Right atrium auricular region (tissue), 2 donors: ENCODE measurements around the gene MYOM3. TPM values are rescaled to one million over a fixed set of nuclear protein-coding genes. Genes with fewer than 3 reads are reported as not detected.

Source experiments
- DNase-seq: peaks from one replicate; pipeline ENCODE4 v3.0.0-alpha.2; 2019; ENCODE audit warnings: low spot score
- H3K27ac ChIP-seq, 2 donors: fragments of 200-600 bp; sonication (generic); 1 replicate in 1 of 2; 2 replicates in 1 of 2; pipeline ENCODE4 v1.5.1; 2016 to 2019
- H3K27me3 ChIP-seq, 2 donors: fragments of 200-600 bp; sonication (generic); one replicate each; pipeline versions ENCODE4 v1.5.1 to v1.6.0; 2017 to 2019
- H3K36me3 ChIP-seq: fragments of 200-600 bp; sonication (generic); one replicate; pipeline ENCODE4 v1.5.1; 2016
- H3K4me1 ChIP-seq, 2 donors: fragments of 200-600 bp; sonication (generic); one replicate each; pipeline versions ENCODE4 v1.5.1 to v1.6.0; 2017 to 2019
- H3K4me3 ChIP-seq, 2 donors: fragments of 200-600 bp; sonication (generic); 1 replicate in 1 of 2; 2 replicates in 1 of 2; pipeline ENCODE4 v1.5.1; 2017 to 2019; ENCODE audit warnings: mild to moderate bottlenecking in 1 of 2, moderate library complexity in 1 of 2
- H3K9me3 ChIP-seq, 2 donors: fragments of 200-600 bp; sonication (generic); one replicate each; pipeline ENCODE4 v1.5.1; 2019
- total RNA-seq, 2 donors: library from RNA; depleted of rRNA; stranded (reverse); fragments of >200 nt; gene quantifications; one replicate each; pipeline ENCODE4 v1.1.0, GENCODE V29; 2016
- TF ChIP-seq, protein P1 (sequence below), 2 donors: fragments of 200-600 bp; sonication (generic); IDR thresholded peaks; one replicate each; pipeline ENCODE4 v1.5.1; 2019; ENCODE audit warnings: antibody characterized with exemption in 2 of 2

The MYOM3 gene
- total RNA-seq, 2 donors from 2014 or later = 98.7 to 241 TPM

DNA sequence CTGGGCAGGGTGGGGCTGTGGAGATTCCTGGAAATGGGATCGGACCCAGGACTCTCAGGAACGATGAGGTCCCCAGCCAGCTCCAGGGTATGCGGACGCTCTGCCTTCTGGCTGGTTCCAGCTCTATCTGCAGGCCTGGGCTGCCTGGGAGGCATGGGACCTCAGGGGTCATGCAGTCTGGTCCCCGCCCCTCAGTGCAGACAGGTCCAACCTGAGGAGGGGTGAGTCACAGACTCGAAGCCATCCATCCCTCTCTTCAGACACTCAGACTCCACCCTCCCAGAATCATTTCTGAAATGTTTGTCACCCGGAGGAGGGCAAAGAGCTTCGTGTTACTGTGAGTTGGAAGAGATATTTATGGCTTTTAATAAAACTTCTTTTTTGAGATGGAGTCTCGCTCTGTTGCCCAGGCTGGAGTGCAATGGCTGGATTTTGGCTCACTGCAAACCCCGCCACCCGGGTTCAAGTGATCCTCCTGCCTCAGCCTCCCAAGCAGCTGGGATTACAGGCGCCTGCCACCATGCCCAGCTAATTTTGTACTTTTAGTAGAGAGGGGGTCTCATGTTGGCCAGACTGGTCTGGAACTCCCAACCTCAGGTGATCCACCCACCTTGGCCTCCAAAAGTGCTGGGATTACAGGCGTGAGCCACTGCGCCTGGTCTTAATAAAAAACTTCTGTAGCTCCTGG is 5.9 kb upstream of the MYOM3 start:
- no peak for DNase-seq
- Histone ChIP-seq H3K27me3 (peaks cover 0 to 3% of the 10 kb centered on the region in 2 donors), H3K4me1 (peaks cover 0 to 18% of the 10 kb centered on the region in 2 donors), H3K4me3 (no peak overlapping the region), H3K36me3 (no peaks in the 10 kb centered on the region), H3K9me3 (no peaks in the 10 kb centered on the region), H3K27ac (no peak overlapping the region)
- TF ChIP-seq, protein P1, sequence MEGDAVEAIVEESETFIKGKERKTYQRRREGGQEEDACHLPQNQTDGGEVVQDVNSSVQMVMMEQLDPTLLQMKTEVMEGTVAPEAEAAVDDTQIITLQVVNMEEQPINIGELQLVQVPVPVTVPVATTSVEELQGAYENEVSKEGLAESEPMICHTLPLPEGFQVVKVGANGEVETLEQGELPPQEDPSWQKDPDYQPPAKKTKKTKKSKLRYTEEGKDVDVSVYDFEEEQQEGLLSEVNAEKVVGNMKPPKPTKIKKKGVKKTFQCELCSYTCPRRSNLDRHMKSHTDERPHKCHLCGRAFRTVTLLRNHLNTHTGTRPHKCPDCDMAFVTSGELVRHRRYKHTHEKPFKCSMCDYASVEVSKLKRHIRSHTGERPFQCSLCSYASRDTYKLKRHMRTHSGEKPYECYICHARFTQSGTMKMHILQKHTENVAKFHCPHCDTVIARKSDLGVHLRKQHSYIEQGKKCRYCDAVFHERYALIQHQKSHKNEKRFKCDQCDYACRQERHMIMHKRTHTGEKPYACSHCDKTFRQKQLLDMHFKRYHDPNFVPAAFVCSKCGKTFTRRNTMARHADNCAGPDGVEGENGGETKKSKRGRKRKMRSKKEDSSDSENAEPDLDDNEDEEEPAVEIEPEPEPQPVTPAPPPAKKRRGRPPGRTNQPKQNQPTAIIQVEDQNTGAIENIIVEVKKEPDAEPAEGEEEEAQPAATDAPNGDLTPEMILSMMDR (IDR thresholded peaks at IDR 0.05) = no peak

GRCh38 chr1:24117132-24117531 is 5.2 kb upstream of the MYOM3 start:
- H3K27me3 ChIP-seq = peaks cover 0 to 3% of the 10 kb centered on the region in 2 donors
- DNase-seq = no peak

GRCh38 chr1:24114753-24115152 is 2.8 kb upstream of the MYOM3 start:
- Histone ChIP-seq H3K4me3 (no peak overlapping the region), H3K27ac (no peak overlapping the region), H3K4me1 (peaks cover 0 to 30% of the 10 kb centered on the region in 2 donors), H3K9me3 (no peaks in the 10 kb centered on the region), H3K36me3 (no peaks in the 10 kb centered on the region), H3K27me3 (peaks cover 0 to 3% of the 10 kb centered on the region in 2 donors)
- TF ChIP-seq, protein P1 (IDR thresholded peaks at IDR 0.05) = no peak
- no peak for DNase-seq

More at GRCh38 chr1:24117132-24117531, 5.2 kb upstream of the MYOM3 start:
- no peaks in the 10 kb centered on the region for H3K9me3 ChIP-seq
- no peak overlapping the region for H3K4me3 ChIP-seq
- TF ChIP-seq, protein P1 (IDR thresholded peaks at IDR 0.05) = no peak
- H3K27ac ChIP-seq = no peak overlapping the region
- H3K4me1 ChIP-seq = peaks cover 0 to 26% of the 10 kb centered on the region in 2 donors
- no peaks in the 10 kb centered on the region for H3K36me3 ChIP-seq

- Histone ChIP-seq H3K4me1 (peaks cover 0 to 32% of the 10 kb centered on the region in 2 donors), H3K36me3 (peaks cover under 1% of the 10 kb centered on the region), H3K27me3 (peaks cover 0 to 3% of the 10 kb centered on the region in 2 donors), H3K27ac (no peak overlapping the region), H3K9me3 (no peaks in the 10 kb centered on the region), H3K4me3 (no peak overlapping the region)
- no peak for DNase-seq
- TF ChIP-seq, protein P1 (IDR thresholded peaks at IDR 0.05) = no peak
Measured at GRCh38 chr1:24113641-24114033, 1.7 kb upstream of the MYOM3 start.

DNA sequence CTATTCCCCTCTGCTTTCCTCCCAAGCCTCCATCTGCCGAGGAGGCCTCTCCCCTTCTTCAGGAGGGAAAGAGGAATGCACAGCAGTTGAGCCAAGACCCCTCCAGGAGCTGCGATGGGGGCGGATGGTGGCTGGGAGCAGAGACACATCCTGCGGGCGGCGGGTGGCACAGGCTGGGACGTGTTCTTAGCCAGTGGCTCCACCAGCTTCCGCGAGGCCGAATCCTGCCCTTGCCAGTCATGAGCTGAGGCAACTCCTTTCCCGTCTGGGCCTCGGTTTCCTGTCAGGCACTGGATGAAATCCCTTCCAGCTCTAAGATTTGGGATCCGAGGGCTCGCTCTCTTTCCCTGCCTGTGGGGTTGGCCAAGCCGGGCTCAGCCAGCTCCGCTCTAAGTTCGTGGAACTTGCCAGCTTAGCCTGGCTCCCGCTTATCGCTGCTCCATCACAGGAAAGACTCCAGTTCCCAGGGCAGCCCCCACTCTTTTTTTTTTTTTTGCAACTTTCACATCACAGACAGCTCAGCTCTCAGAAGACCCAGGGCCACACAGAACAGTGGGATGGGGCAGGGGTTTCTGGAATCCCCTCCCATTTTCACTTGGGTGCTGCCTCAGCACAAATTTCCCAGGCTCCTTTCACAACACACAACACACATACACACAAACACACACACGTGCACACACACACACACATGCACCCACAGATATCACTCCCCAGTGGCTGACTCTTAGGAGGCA is 506 bp downstream of the MYOM3 start:
- Histone ChIP-seq H3K27me3 (peaks cover 0 to 3% of the 10 kb centered on the region in 2 donors), H3K4me3 (peak overlapping the region; percentile 49 to 50), H3K4me1 (peaks cover 0 to 41% of the 10 kb centered on the region in 2 donors), H3K27ac (peak overlapping the region; percentile 88 to 91), H3K9me3 (no peaks in the 10 kb centered on the region), H3K36me3 (peaks cover 22% of the 10 kb centered on the region)
- peak; percentile 70 for DNase-seq
- TF ChIP-seq, protein P1 (IDR thresholded peaks at IDR 0.05) = no peak
